ENCODE results near the gene SEC22A. TPM values are rescaled to one million over a fixed set of nuclear protein-coding genes. Genes with fewer than 3 reads are reported as not detected.

SEC22A gene
- total RNA-seq, 1 donor from 2014 or later = 15.9 TPM

GRCh38 chr3:123155471-123156011 is 46.2 kb upstream of the SEC22A start:
- intact Hi-C loops (cut with micrococcal nuclease) = no loop called here
- Mint-ChIP-seq H3K4me1 (peaks cover 18% of the 10 kb centered on the region), H3K27me3 (no peaks in the 10 kb centered on the region), H3K4me3 (no peak overlapping the region), H3K36me3 (ENCODE audit: low read depth) (peaks cover 13% of the 10 kb centered on the region), H3K27ac (no peak overlapping the region), H3K9me3 (no peaks in the 10 kb centered on the region)
- ATAC-seq (ENCODE audit: low read depth) (no peak), DNase-seq (no peak)
- ChIA-PET POLR2A (no interaction called here), CTCF (no interaction called here)
- TF ChIP-seq CTCF (IDR thresholded peaks at IDR 0.05) = no peak

- no peak for ATAC-seq (ENCODE audit: low read depth)
- no peak for DNase-seq
These were observed 45.3 kb upstream of the SEC22A start for GRCh38 chr3:123156276-123156995.

GRCh38 chr3:123157209-123157597 is 44.5 kb upstream of the SEC22A start:
- POLR2A ChIA-PET = no interaction called here
- H3K4me3 Mint-ChIP-seq = no peak overlapping the region
- CTCF ChIA-PET = no interaction called here
- no peak for ATAC-seq (ENCODE audit: low read depth)
- H3K36me3 Mint-ChIP-seq (ENCODE audit: low read depth) = peaks cover 13% of the 10 kb centered on the region
- peaks cover 18% of the 10 kb centered on the region for H3K4me1 Mint-ChIP-seq
- intact Hi-C loops (cut with micrococcal nuclease) = no loop called here
- TF ChIP-seq CTCF (IDR thresholded peaks at IDR 0.05) = no peak
- no peaks in the 10 kb centered on the region for H3K9me3 Mint-ChIP-seq
- H3K27ac Mint-ChIP-seq = no peak overlapping the region
- H3K27me3 Mint-ChIP-seq = no peaks in the 10 kb centered on the region
- no peak for DNase-seq

More at GRCh38 chr3:123156276-123156995, 45.3 kb upstream of the SEC22A start:
- intact Hi-C loops (cut with micrococcal nuclease) = no loop called here
- Mint-ChIP-seq H3K4me1 (peaks cover 18% of the 10 kb centered on the region), H3K27ac (no peak overlapping the region), H3K27me3 (no peaks in the 10 kb centered on the region), H3K9me3 (no peaks in the 10 kb centered on the region), H3K36me3 (ENCODE audit: low read depth) (peaks cover 9% of the 10 kb centered on the region), H3K4me3 (no peak overlapping the region)
- ChIA-PET POLR2A (no interaction called here), CTCF (no interaction called here)
- no peak for TF ChIP-seq CTCF (IDR thresholded peaks at IDR 0.05)

GRCh38 chr3:123157598-123158287 is 44.0 kb upstream of the SEC22A start:
- no peak for TF ChIP-seq CTCF (IDR thresholded peaks at IDR 0.05)
- POLR2A ChIA-PET = no interaction called here

GRCh38 chr3:123158330-123158729 is 43.4 kb upstream of the SEC22A start:
- H3K36me3 Mint-ChIP-seq (ENCODE audit: low read depth) = peaks cover 19% of the 10 kb centered on the region
- peaks cover 9% of the 10 kb centered on the region for H3K4me1 Mint-ChIP-seq
- ChIA-PET CTCF (no interaction called here), POLR2A (no interaction called here)
- no peak for TF ChIP-seq CTCF (IDR thresholded peaks at IDR 0.05)
- no peak overlapping the region for H3K4me3 Mint-ChIP-seq
- no peaks in the 10 kb centered on the region for H3K27me3 Mint-ChIP-seq
- ATAC-seq (ENCODE audit: low read depth) (no peak), DNase-seq (no peak)
- no peak overlapping the region for H3K27ac Mint-ChIP-seq
- intact Hi-C loops (cut with micrococcal nuclease) = no loop called here
- no peaks in the 10 kb centered on the region for H3K9me3 Mint-ChIP-seq

More at GRCh38 chr3:123157598-123158287, 44.0 kb upstream of the SEC22A start:
- intact Hi-C loops (cut with micrococcal nuclease) = no loop called here
- ATAC-seq (ENCODE audit: low read depth) = no peak
- Mint-ChIP-seq H3K4me1 (peaks cover 14% of the 10 kb centered on the region), H3K4me3 (no peak overlapping the region), H3K27ac (no peak overlapping the region), H3K9me3 (no peaks in the 10 kb centered on the region), H3K36me3 (ENCODE audit: low read depth) (peaks cover 15% of the 10 kb centered on the region), H3K27me3 (no peaks in the 10 kb centered on the region)
- CTCF ChIA-PET = no interaction called here
- no peak for DNase-seq
